Central memory CD8-positive, alpha-beta T cell (primary cell): Measurements from ENCODE around the gene TOMM20.
"Not testable (repeated sequence)": the region's sequence is repeated elsewhere in the genome, so short reads cannot be mapped to it uniquely, and the experiment has no call there.

ENCODE experiments used
- ATAC-seq: fragments of 150-1000 bp; cut with Tn5 transposase; replicated peaks from 2 replicates; pipeline ENCODE4 v1.10.0; 2022; ENCODE audit warnings: mild to moderate bottlenecking, moderate FRiP score, moderate number of reproducible peaks; ENCODE audit not compliant: poor library complexity, severe bottlenecking; ENCODE audit errors: extremely low read depth
- DNase-seq, 2 donors: peaks; one replicate each; pipeline ENCODE4 v3.0.0; 2021; ENCODE audit warnings: low spot score in 2 of 2
- H3K27ac Mint-ChIP-seq: one replicate; pipeline ENCODE4 v1.8.0; 2022; ENCODE audit warnings: low read depth, mild to moderate bottlenecking, moderate library complexity, mixed read lengths
- H3K27me3 Mint-ChIP-seq: one replicate; pipeline ENCODE4 v1.8.0; 2022; ENCODE audit warnings: mixed read lengths
- H3K36me3 Mint-ChIP-seq: one replicate; pipeline ENCODE4 v1.8.0; 2022; ENCODE audit warnings: mild to moderate bottlenecking, moderate library complexity, mixed read lengths; ENCODE audit not compliant: insufficient read depth
- H3K4me1 Mint-ChIP-seq: one replicate; pipeline ENCODE4 v1.8.0; 2022; ENCODE audit warnings: mixed read lengths
- H3K4me3 Mint-ChIP-seq: one replicate; pipeline ENCODE4 v1.8.0; 2022; ENCODE audit warnings: mild to moderate bottlenecking, moderate library complexity, mixed read lengths
- H3K9me3 Mint-ChIP-seq: one replicate; pipeline ENCODE4 v1.8.0; 2022; ENCODE audit warnings: mixed read lengths

TOMM20 gene

GRCh38 chr1:235128456-235129328 lies at the start of gene TOMM20:
TSS of gene TOMM20 (minus strand) at chr1:235128837. CDS start at chr1:235128715, 122 bp downstream.
- H3K27me3 Mint-ChIP-seq, result no peaks in the 10 kb centered on the region
- H3K4me3 Mint-ChIP-seq, result peak within 1 kb of the TSS; percentile 99
- DNase-seq (peak; percentile 84 to 91), ATAC-seq (peak; percentile 89)
- no peaks in the 10 kb centered on the region for H3K9me3 Mint-ChIP-seq
- peaks cover 33% of the 10 kb centered on the region for H3K4me1 Mint-ChIP-seq
- peaks cover 40% of the 10 kb centered on the region for H3K36me3 Mint-ChIP-seq
- peak within 1 kb of the TSS; percentile 96 for H3K27ac Mint-ChIP-seq

GRCh38 chr1:235176486-235176885 lies 47.8 kb upstream of the TOMM20 start:
- peaks cover 59% of the 10 kb centered on the region for H3K36me3 Mint-ChIP-seq
- no peak for ATAC-seq
- no peak for DNase-seq
- no peak overlapping the region for H3K27ac Mint-ChIP-seq
- no peaks in the 10 kb centered on the region for H3K27me3 Mint-ChIP-seq
- no peak overlapping the region for H3K4me3 Mint-ChIP-seq
- no peaks in the 10 kb centered on the region for H3K9me3 Mint-ChIP-seq
- peaks cover 9% of the 10 kb centered on the region for H3K4me1 Mint-ChIP-seq

- H3K4me1 Mint-ChIP-seq, result no peaks in the 10 kb centered on the region
- H3K36me3 Mint-ChIP-seq, result peaks cover 52% of the 10 kb centered on the region
- no peaks in the 10 kb centered on the region for H3K9me3 Mint-ChIP-seq
- H3K4me3 Mint-ChIP-seq, result no peak overlapping the region
- no peak overlapping the region for H3K27ac Mint-ChIP-seq
- H3K27me3 Mint-ChIP-seq, result no peaks in the 10 kb centered on the region
- ATAC-seq (no peak), DNase-seq (no peak)
Measured at GRCh38 chr1:235169986-235170385, 41.3 kb upstream of the TOMM20 start.

GRCh38 chr1:235168375-235168774 lies 39.7 kb upstream of the TOMM20 start:
- H3K4me1 Mint-ChIP-seq, result no peaks in the 10 kb centered on the region
- H3K36me3 Mint-ChIP-seq, result peaks cover 44% of the 10 kb centered on the region
- no peaks in the 10 kb centered on the region for H3K27me3 Mint-ChIP-seq
- no peak for ATAC-seq
- no peaks in the 10 kb centered on the region for H3K9me3 Mint-ChIP-seq
- no peak for DNase-seq
- H3K27ac Mint-ChIP-seq, result no peak overlapping the region
- no peak overlapping the region for H3K4me3 Mint-ChIP-seq

GRCh38 chr1:235161685-235162327 lies 33.2 kb upstream of the TOMM20 start:
- H3K27me3 Mint-ChIP-seq, result no peaks in the 10 kb centered on the region
- H3K27ac Mint-ChIP-seq, result peak overlapping the region; percentile 98
- H3K36me3 Mint-ChIP-seq, result peaks cover 24% of the 10 kb centered on the region
- no peaks in the 10 kb centered on the region for H3K9me3 Mint-ChIP-seq
- DNase-seq (no peak), ATAC-seq (no peak)
- peaks cover 18% of the 10 kb centered on the region for H3K4me1 Mint-ChIP-seq
- H3K4me3 Mint-ChIP-seq, result peak overlapping the region; percentile 92

- H3K27me3 Mint-ChIP-seq, result no peaks in the 10 kb centered on the region
- DNase-seq (peak; percentile 84 to 85), ATAC-seq (peak; percentile 88)
- peak within 1 kb of the TSS; percentile 98 for H3K27ac Mint-ChIP-seq
- H3K4me1 Mint-ChIP-seq, result peaks cover 18% of the 10 kb centered on the region
- H3K4me3 Mint-ChIP-seq, result peak within 1 kb of the TSS; percentile 92
- H3K36me3 Mint-ChIP-seq, result peaks cover 24% of the 10 kb centered on the region
- no peaks in the 10 kb centered on the region for H3K9me3 Mint-ChIP-seq
Measured at GRCh38 chr1:235160957-235161684, 32.5 kb upstream of the TOMM20 start, which contains the start of gene RBM34. TSS of gene RBM34 (minus strand) at chr1:235161250. CDS start at chr1:235161226, 24 bp downstream.

GRCh38 chr1:235160383-235160956 lies 31.8 kb upstream of the TOMM20 start:
- no peak for DNase-seq
- Mint-ChIP-seq H3K4me3 (peak overlapping the region; percentile 92), H3K4me1 (peaks cover 18% of the 10 kb centered on the region), H3K9me3 (no peaks in the 10 kb centered on the region), H3K27me3 (no peaks in the 10 kb centered on the region), H3K36me3 (peaks cover 25% of the 10 kb centered on the region), H3K27ac (peak overlapping the region; percentile 98)
- ATAC-seq, result peak; percentile 77

- H3K27ac Mint-ChIP-seq, result peak overlapping the region; percentile 98
- not testable (repeated sequence) for H3K27me3 Mint-ChIP-seq, H3K9me3 Mint-ChIP-seq, DNase-seq, ATAC-seq
- peaks cover 18% of the 10 kb centered on the region for H3K4me1 Mint-ChIP-seq
- peak overlapping the region; percentile 92 for H3K4me3 Mint-ChIP-seq
- peaks cover 30% of the 10 kb centered on the region for H3K36me3 Mint-ChIP-seq
Measured at GRCh38 chr1:235159930-235160329, 31.3 kb upstream of the TOMM20 start.

- H3K27me3 Mint-ChIP-seq, DNase-seq, ATAC-seq, H3K27ac Mint-ChIP-seq, H3K9me3 Mint-ChIP-seq: not testable (repeated sequence)
- peak overlapping the region; percentile 92 for H3K4me3 Mint-ChIP-seq
- H3K4me1 Mint-ChIP-seq, result peaks cover 24% of the 10 kb centered on the region
- H3K36me3 Mint-ChIP-seq, result peaks cover 36% of the 10 kb centered on the region
Measured at GRCh38 chr1:235159284-235159683, 30.6 kb upstream of the TOMM20 start.

- Mint-ChIP-seq H3K27ac (no peak overlapping the region), H3K4me3 (no peak overlapping the region), H3K27me3 (no peaks in the 10 kb centered on the region), H3K36me3 (peaks cover 41% of the 10 kb centered on the region), H3K4me1 (peaks cover 26% of the 10 kb centered on the region), H3K9me3 (no peaks in the 10 kb centered on the region)
- DNase-seq (no peak), ATAC-seq (no peak)
Measured at GRCh38 chr1:235158680-235159079, 30.0 kb upstream of the TOMM20 start.

- peaks cover 54% of the 10 kb centered on the region for H3K36me3 Mint-ChIP-seq
- H3K27ac Mint-ChIP-seq, result no peak overlapping the region
- no peak overlapping the region for H3K4me3 Mint-ChIP-seq
- ATAC-seq (no peak), DNase-seq (no peak)
- H3K27me3 Mint-ChIP-seq, result no peaks in the 10 kb centered on the region
- no peaks in the 10 kb centered on the region for H3K9me3 Mint-ChIP-seq
- peaks cover 26% of the 10 kb centered on the region for H3K4me1 Mint-ChIP-seq
Measured at GRCh38 chr1:235157150-235157549, 28.5 kb upstream of the TOMM20 start.

GRCh38 chr1:235156740-235157139 lies 28.1 kb upstream of the TOMM20 start:
- Mint-ChIP-seq H3K4me1 (peaks cover 23% of the 10 kb centered on the region), H3K36me3 (peaks cover 53% of the 10 kb centered on the region), H3K27ac (no peak overlapping the region), H3K9me3 (no peaks in the 10 kb centered on the region), H3K4me3 (no peak overlapping the region), H3K27me3 (no peaks in the 10 kb centered on the region)
- no peak for DNase-seq
- no peak for ATAC-seq
